ENCODE measurements around the gene WDR20.

DNA sequence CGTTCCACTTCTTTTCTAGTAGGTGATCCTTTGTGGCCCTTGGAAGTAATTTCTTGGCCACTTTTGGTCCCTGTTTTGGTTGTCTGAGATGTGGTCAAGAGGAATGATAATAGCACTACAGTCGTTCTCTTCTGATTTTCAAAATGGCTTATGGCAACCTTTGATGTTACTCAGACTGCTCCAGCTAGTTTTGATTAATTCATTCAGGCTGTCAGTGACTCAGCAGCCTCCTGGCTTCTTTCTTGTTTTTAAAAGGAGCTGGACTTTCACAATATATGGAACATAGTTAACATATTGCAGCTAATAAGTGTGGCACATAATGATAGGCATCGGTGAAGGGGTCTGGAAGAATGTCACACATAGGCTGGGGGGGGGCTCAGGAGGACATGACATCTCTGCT is 47.3 kb downstream of the WDR20 start:
- TF ChIP-seq SIN3A (conservative IDR thresholded peaks at IDR 0.05 in 1 of 2, IDR thresholded peaks at IDR 0.05 in 1 of 2; ENCODE audit: low read depth in 1 of 2, low read length in 2 of 2): no peak
- no peak for TF ChIP-seq TBP (IDR thresholded peaks at IDR 0.05; ENCODE audit: low read depth, low read length)
- TF ChIP-seq RNF2 (IDR thresholded peaks at IDR 0.05; ENCODE audit: borderline replicate concordance, low read depth, low read length, missing control alignments, poor library complexity, severe bottlenecking): no peak
- TF ChIP-seq, protein P1, sequence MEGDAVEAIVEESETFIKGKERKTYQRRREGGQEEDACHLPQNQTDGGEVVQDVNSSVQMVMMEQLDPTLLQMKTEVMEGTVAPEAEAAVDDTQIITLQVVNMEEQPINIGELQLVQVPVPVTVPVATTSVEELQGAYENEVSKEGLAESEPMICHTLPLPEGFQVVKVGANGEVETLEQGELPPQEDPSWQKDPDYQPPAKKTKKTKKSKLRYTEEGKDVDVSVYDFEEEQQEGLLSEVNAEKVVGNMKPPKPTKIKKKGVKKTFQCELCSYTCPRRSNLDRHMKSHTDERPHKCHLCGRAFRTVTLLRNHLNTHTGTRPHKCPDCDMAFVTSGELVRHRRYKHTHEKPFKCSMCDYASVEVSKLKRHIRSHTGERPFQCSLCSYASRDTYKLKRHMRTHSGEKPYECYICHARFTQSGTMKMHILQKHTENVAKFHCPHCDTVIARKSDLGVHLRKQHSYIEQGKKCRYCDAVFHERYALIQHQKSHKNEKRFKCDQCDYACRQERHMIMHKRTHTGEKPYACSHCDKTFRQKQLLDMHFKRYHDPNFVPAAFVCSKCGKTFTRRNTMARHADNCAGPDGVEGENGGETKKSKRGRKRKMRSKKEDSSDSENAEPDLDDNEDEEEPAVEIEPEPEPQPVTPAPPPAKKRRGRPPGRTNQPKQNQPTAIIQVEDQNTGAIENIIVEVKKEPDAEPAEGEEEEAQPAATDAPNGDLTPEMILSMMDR (IDR thresholded peaks at IDR 0.05; ENCODE audit: control extremely low read depth in 1 of 3, insufficient read depth in 1 of 3, low read depth in 1 of 3, low read length in 3 of 3): no peak
- TF ChIP-seq EZH2 (IDR thresholded peaks at IDR 0.05; ENCODE audit: low read depth, low read length, severe bottlenecking): no peak
- TF ChIP-seq POLR2AphosphoS5 (IDR thresholded peaks at IDR 0.05; ENCODE audit: low read depth, low read length): no peak
- no peak for TF ChIP-seq EP300 (IDR thresholded peaks at IDR 0.05; ENCODE audit: borderline replicate concordance in 1 of 2, low read depth in 2 of 2, low read length in 2 of 2)
